H9 (cell line): ENCODE results near the gene SYNJ1. TPM values are rescaled to one million over a fixed set of nuclear protein-coding genes. Genes with fewer than 3 reads are reported as not detected.

Experiments used
- DNase-seq: peaks from one replicate; pipeline ENCODE4 v3.0.0-alpha.2; 2017
- H2AFZ ChIP-seq: one replicate; pipeline ENCODE4 v1.6.1; 2013; ENCODE audit warnings: mild to moderate bottlenecking, low read length, control low read depth, moderate library complexity
- H2AK5ac ChIP-seq: 2 replicates; pipeline ENCODE4 v1.6.1; 2013; ENCODE audit warnings: low read length, control low read depth, mixed read lengths; ENCODE audit not compliant: insufficient read length
- H2BK120ac ChIP-seq: one replicate; pipeline ENCODE4 v1.6.1; 2013; ENCODE audit warnings: low read depth, mild to moderate bottlenecking, low read length, control low read depth, inconsistent platforms; ENCODE audit not compliant: poor library complexity, severe bottlenecking
- H2BK12ac ChIP-seq: 2 replicates; pipeline ENCODE4 v1.6.1; 2013; ENCODE audit warnings: low read length, control low read depth, mixed read lengths, low read depth; ENCODE audit not compliant: insufficient read length
- H2BK15ac ChIP-seq: 2 replicates; pipeline ENCODE4 v1.6.1; 2013; ENCODE audit warnings: low read depth, low read length, control low read depth
- H2BK20ac ChIP-seq: one replicate; pipeline ENCODE4 v1.6.1; 2013; ENCODE audit warnings: low read depth, mild to moderate bottlenecking, low read length, control low read depth, inconsistent platforms; ENCODE audit not compliant: poor library complexity, severe bottlenecking
- H2BK5ac ChIP-seq: 2 replicates; pipeline ENCODE4 v1.6.1; 2013; ENCODE audit warnings: low read length, control low read depth, mixed read lengths; ENCODE audit not compliant: insufficient read length
- H3K14ac ChIP-seq: 2 replicates; pipeline ENCODE4 v1.6.1; 2013; ENCODE audit warnings: low read length, control low read depth; ENCODE audit not compliant: insufficient read depth
- H3K18ac ChIP-seq: 2 replicates; pipeline ENCODE4 v1.6.1; 2013; ENCODE audit warnings: low read depth, mild to moderate bottlenecking, mixed read lengths, low read length, control low read depth; ENCODE audit not compliant: insufficient read length
- H3K23ac ChIP-seq: 2 replicates; pipeline ENCODE4 v1.6.1; 2013; ENCODE audit warnings: low read length, control low read depth, mixed read lengths, low read depth; ENCODE audit not compliant: insufficient read length
- H3K23me2 ChIP-seq: 2 replicates; pipeline ENCODE4 v1.6.1; 2013; ENCODE audit warnings: low read depth, mild to moderate bottlenecking, mixed read lengths, low read length, control low read depth; ENCODE audit not compliant: insufficient read length, poor library complexity, severe bottlenecking
- H3K27ac ChIP-seq: 2 replicates; pipeline ENCODE4 v1.5.1; 2013; ENCODE audit warnings: low read length, control low read depth, mixed read lengths, low read depth; ENCODE audit not compliant: insufficient read length
- H3K27me3 ChIP-seq: 2 replicates; pipeline ENCODE4 v1.6.1; 2013; ENCODE audit warnings: low read length, control low read depth, inconsistent platforms; ENCODE audit not compliant: insufficient read depth
- H3K4ac ChIP-seq: 2 replicates; pipeline ENCODE4 v1.6.1; 2013; ENCODE audit warnings: low read depth, mild to moderate bottlenecking, control low read depth, inconsistent platforms, low read length, moderate library complexity
- H3K4me1 ChIP-seq: 2 replicates; pipeline ENCODE4 v1.6.1; 2013; ENCODE audit warnings: low read length, control low read depth, inconsistent platforms; ENCODE audit not compliant: insufficient read depth
- H3K4me2 ChIP-seq: 2 replicates; pipeline ENCODE4 v1.6.1; 2013; ENCODE audit warnings: low read length, control low read depth, mixed read lengths; ENCODE audit not compliant: insufficient read length, insufficient read depth
- H3K56ac ChIP-seq: 2 replicates; pipeline ENCODE4 v1.6.1; 2013; ENCODE audit warnings: low read depth, mild to moderate bottlenecking, mixed read lengths, low read length, control low read depth; ENCODE audit not compliant: insufficient read length
- H3K79me1 ChIP-seq: 2 replicates; pipeline ENCODE4 v1.6.1; 2013; ENCODE audit warnings: low read depth, mild to moderate bottlenecking, moderate library complexity, low read length, control low read depth, inconsistent platforms; ENCODE audit not compliant: insufficient read depth, poor library complexity, severe bottlenecking
- H3K79me2 ChIP-seq: 2 replicates; pipeline ENCODE4 v1.6.1; 2013; ENCODE audit warnings: low read length, control low read depth, inconsistent platforms; ENCODE audit not compliant: insufficient read depth
- H3K9ac ChIP-seq: 2 replicates; pipeline ENCODE4 v1.6.1; 2013; ENCODE audit warnings: low read length, control low read depth, mixed read lengths; ENCODE audit not compliant: insufficient read length; ENCODE audit errors: extremely low read depth
- H3K9me3 ChIP-seq: one replicate; pipeline ENCODE4 v1.6.1; 2013; ENCODE audit warnings: low read depth, low read length, inconsistent platforms; ENCODE audit not compliant: control insufficient read depth
- H3T11ph ChIP-seq: one replicate; pipeline ENCODE4 v1.6.1; 2013; ENCODE audit warnings: mild to moderate bottlenecking, low read length, control low read depth, inconsistent platforms
- H4K20me1 ChIP-seq: one replicate; pipeline ENCODE4 v1.6.1; 2013; ENCODE audit not compliant: control insufficient read depth, insufficient read length, insufficient read depth
- H4K5ac ChIP-seq: 2 replicates; pipeline ENCODE4 v1.6.1; 2013; ENCODE audit warnings: low read depth, mild to moderate bottlenecking, mixed read lengths, low read length, control low read depth; ENCODE audit not compliant: insufficient read length
- H4K8ac ChIP-seq: replicated peaks from 2 replicates; pipeline ENCODE4 v1.6.1; 2013; ENCODE audit warnings: low read length, control low read depth, mixed read lengths, low read depth; ENCODE audit not compliant: insufficient read length
- H4K91ac ChIP-seq: 2 replicates; pipeline ENCODE4 v1.6.1; 2013; ENCODE audit warnings: low read depth, mild to moderate bottlenecking, moderate library complexity, mixed read lengths, low read length, control low read depth; ENCODE audit not compliant: insufficient read length
- H3K27ac Mint-ChIP-seq, 3 experiments: 2 replicates in 2 of 3; 3 replicates in 1 of 3; pipeline ENCODE4 v1.8.0; 2020 to 2021; ENCODE audit warnings: mixed read lengths in 3 of 3, mild to moderate bottlenecking in 1 of 3, moderate library complexity in 1 of 3
- H3K27me3 Mint-ChIP-seq: 2 replicates; pipeline ENCODE4 v1.8.0; 2021; ENCODE audit warnings: low read depth, mild to moderate bottlenecking, moderate library complexity, mixed read lengths
- H3K36me3 Mint-ChIP-seq, 3 experiments: 2 replicates in 2 of 3; 3 replicates in 1 of 3; pipeline ENCODE4 v1.8.0; 2020 to 2021; ENCODE audit warnings: low read depth in 3 of 3, mixed read lengths in 3 of 3; ENCODE audit not compliant: insufficient read depth in 1 of 3
- H3K4me1 Mint-ChIP-seq, 2 experiments: 2 replicates each; pipeline ENCODE4 v1.8.0; 2020; ENCODE audit warnings: mixed read lengths in 2 of 2
- H3K4me3 Mint-ChIP-seq, 2 experiments: 2 replicates in 1 of 2; 3 replicates in 1 of 2; pipeline ENCODE4 v1.8.0; 2020 to 2021; ENCODE audit warnings: mild to moderate bottlenecking in 2 of 2, mixed read lengths in 2 of 2, moderate library complexity in 1 of 2
- H3K9me3 Mint-ChIP-seq, 2 experiments: 2 replicates in 1 of 2; 3 replicates in 1 of 2; pipeline ENCODE4 v1.8.0; 2020; ENCODE audit warnings: mild to moderate bottlenecking in 2 of 2, mixed read lengths in 2 of 2, moderate library complexity in 1 of 2
- CTCF ChIP-seq: fragments of 200-600 bp; sonication (generic); conservative IDR thresholded peaks from 3 replicates; pipeline ENCODE4 v1.8.0; 2021; ENCODE audit warnings: antibody characterized with exemption, mild to moderate bottlenecking
- WGBS: extraction: QIAGEN DNeasy Blood & Tissue Kit; methylation state at CpG from one replicate; pipeline ENCODE4 v1.1.7; 2013; ENCODE audit warnings: missing lambda C conversion rate, low lambda C conversion rate, mixed read lengths; ENCODE audit not compliant: insufficient read length; ENCODE audit errors: extremely low coverage; 5-methylcytosine and 5-hydroxymethylcytosine counted together
- total RNA-seq: library from RNA; stranded (reverse); gene quantifications from 2 replicates; pipeline ENCODE4 v1.2.1, GENCODE V29; 2021

SYNJ1 gene
- total RNA-seq, 1 experiment from 2014 or later: 7.1 TPM

- Histone ChIP-seq H4K91ac (no peak within 1 kb of the TSS), H3K56ac (no peak within 1 kb of the TSS), H3K23me2 (no peaks in the 10 kb centered on the region), H3K4me2 (peak within 1 kb of the TSS; percentile 69), H3K9ac (peak within 1 kb of the TSS; percentile 69), H3K18ac (peak within 1 kb of the TSS; percentile 97), H4K8ac (no peak within 1 kb of the TSS), H2BK12ac (no peak within 1 kb of the TSS), H3K14ac (peak within 1 kb of the TSS; percentile 92; the same call in 1 of the 2 replicates), H3K27me3 (no peaks in the 10 kb centered on the region), H3K4me1 (no peaks in the 10 kb centered on the region; the same call in 1 of the 2 replicates), H3K27ac (peak within 1 kb of the TSS; percentile 2), H2AK5ac (no peak within 1 kb of the TSS), H2BK120ac (no peak within 1 kb of the TSS), H3K79me1 (peaks cover 6% of the 10 kb centered on the region), H2BK20ac (no peak within 1 kb of the TSS), H2BK15ac (no peak within 1 kb of the TSS), H4K20me1 (no peaks in the 10 kb centered on the region), H3K4ac (no peak within 1 kb of the TSS), H3K79me2 (no peaks in the 10 kb centered on the region), H3T11ph (no peak within 1 kb of the TSS), H2AFZ (no peak within 1 kb of the TSS), H3K23ac (no peak within 1 kb of the TSS), H2BK5ac (no peak within 1 kb of the TSS), H3K9me3 (no peaks in the 10 kb centered on the region), H4K5ac (no peak within 1 kb of the TSS)
- peaks cover 10 to 23% (median 21%) of the 10 kb centered on the region in 3 experiments; a peak in 6 of 7 replicates for H3K36me3 Mint-ChIP-seq
- H3K27ac Mint-ChIP-seq: peak within 1 kb of the TSS; percentile 98 to 99 (median 99)
- peaks cover 4% of the 10 kb centered on the region; the same call in 1 of the 2 replicates for H3K27me3 Mint-ChIP-seq
- no peaks in the 10 kb centered on the region for H3K9me3 Mint-ChIP-seq
- peak; percentile 88 for DNase-seq
- TF ChIP-seq CTCF: no peak
- peak within 1 kb of the TSS; percentile 97 to 98 for H3K4me3 Mint-ChIP-seq
- peaks cover 5 to 8% of the 10 kb centered on the region in 2 experiments; a peak in 3 of 4 replicates for H3K4me1 Mint-ChIP-seq
- no CpG with 5 or more reads among the region's 81 CpGs for WGBS
These were observed 115.5 kb downstream of the SYNJ1 start, which contains the start of gene CFAP298 for GRCh38 chr21:32612075-32612998. TSS of gene CFAP298 (minus strand) at chr21:32612377. CDS start at chr21:32612243, 134 bp downstream.
